NCI-H1694 (cell line): ENCODE results near the gene DEDD.
A peak's percentile ranks its signal among the peaks of the same experiment; 100 is the strongest.

Source experiments
- DNase-seq: peaks from one replicate; lab custom pipeline; 2025; lab: John Stamatoyannopoulos, UW

Gene DEDD, protein sequence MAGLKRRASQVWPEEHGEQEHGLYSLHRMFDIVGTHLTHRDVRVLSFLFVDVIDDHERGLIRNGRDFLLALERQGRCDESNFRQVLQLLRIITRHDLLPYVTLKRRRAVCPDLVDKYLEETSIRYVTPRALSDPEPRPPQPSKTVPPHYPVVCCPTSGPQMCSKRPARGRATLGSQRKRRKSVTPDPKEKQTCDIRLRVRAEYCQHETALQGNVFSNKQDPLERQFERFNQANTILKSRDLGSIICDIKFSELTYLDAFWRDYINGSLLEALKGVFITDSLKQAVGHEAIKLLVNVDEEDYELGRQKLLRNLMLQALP

GRCh38 chr1:161132410-161133219 lies at the start of gene DEDD:
DEDD (minus strand) TSS chr1:161132667; CDS start chr1:161124462, 8,205 bp downstream.
- peak; percentile 98 for DNase-seq

DNA sequence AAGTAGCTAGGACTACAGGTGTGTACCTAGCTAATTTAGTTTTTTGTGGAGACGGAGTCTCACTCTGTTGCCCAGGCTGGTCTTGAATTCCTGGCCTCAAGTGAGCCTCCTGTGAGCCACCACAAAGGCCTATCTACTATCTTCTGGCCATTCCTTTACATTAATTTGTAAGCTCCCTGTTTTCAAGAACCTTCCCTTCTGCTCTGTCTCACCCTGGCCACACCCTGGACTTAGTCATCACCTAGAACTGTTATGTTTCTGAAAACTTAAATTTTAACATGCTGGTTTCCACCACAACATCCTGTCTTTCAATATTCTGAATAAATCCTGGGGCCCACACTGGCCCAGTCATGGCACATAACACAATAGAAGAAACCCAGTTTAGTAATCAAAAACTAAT lies 49.7 kb upstream of the DEDD start:
- DNase-seq = no peak

- DNase-seq = no peak
These were observed 48.2 kb upstream of the DEDD start for GRCh38 chr1:161180639-161181038.

GRCh38 chr1:161179698-161180097 lies 47.2 kb upstream of the DEDD start:
- DNase-seq = no peak

GRCh38 chr1:161177936-161178244 lies 45.4 kb upstream of the DEDD start:
- DNase-seq = no peak

GRCh38 chr1:161177112-161177935 lies 44.9 kb upstream of the DEDD start, which contains the start of gene B4GALT3:
B4GALT3 (minus strand) TSS chr1:161177507; CDS start chr1:161176060, 1,447 bp downstream.
- peak; percentile 55 for DNase-seq

- no peak for DNase-seq
These were observed 44.1 kb upstream of the DEDD start for GRCh38 chr1:161176468-161177111.

DNA sequence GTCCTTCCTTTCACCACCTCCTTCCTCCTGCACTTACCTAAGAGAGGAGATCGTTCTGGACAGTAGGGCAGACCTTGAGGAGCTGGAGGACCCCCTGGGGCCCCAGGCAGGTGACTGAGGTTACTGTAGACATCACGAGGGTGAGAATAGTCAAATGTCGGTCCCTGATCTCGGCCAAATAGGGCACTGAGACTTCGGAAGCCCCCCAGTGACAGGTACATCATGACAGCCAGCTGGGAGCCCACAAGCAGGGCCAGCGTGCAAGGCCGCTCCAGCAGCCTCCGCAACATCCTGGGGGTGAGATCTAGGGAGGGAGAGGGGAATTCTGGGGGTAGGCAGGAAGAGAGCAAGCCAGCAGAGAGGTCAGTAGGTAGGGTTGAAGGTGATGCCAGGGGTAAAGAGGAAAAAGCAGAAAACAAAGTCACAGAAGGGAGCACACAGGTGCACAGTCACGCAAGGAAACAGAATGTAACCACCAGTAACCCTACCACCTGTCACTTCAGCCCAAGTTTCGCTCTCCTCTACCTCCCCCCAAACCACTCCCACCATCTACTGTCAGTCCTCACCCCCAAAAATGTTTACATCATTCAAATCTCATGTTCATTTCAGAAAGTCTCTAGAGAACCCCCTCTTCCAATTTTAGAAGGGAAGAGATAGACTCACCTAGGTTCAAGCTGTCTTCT lies 43.4 kb upstream of the DEDD start:
- DNase-seq = no peak

DNA sequence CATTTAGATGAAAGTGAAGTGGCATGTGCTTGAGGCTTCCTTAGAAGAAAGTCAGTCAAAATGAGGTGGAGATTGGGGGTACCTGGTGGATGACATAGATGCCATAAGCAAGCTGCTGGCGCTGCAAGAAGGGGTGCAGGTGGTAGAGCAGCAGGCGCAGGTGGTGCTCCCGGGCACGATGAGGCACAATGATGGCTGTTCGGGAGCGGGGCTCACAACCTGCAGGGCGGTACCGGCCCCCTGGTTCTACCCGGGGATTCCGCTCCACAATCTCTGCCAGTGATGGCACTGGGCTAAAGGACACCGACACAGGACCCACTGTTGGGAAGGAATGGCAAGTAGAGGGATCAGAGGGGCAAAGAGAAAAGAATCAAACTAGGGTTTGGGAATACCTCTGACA lies 42.4 kb upstream of the DEDD start:
- no peak for DNase-seq

GRCh38 chr1:161173711-161174110 lies 41.2 kb upstream of the DEDD start:
- DNase-seq = no peak

- DNase-seq = no peak
These were observed 40.4 kb upstream of the DEDD start for GRCh38 chr1:161172776-161173376.

GRCh38 chr1:161172349-161172748 lies 39.9 kb upstream of the DEDD start:
- no peak for DNase-seq

- no peak for DNase-seq
These were observed 39.2 kb upstream of the DEDD start for GRCh38 chr1:161171696-161172095.

DNA sequence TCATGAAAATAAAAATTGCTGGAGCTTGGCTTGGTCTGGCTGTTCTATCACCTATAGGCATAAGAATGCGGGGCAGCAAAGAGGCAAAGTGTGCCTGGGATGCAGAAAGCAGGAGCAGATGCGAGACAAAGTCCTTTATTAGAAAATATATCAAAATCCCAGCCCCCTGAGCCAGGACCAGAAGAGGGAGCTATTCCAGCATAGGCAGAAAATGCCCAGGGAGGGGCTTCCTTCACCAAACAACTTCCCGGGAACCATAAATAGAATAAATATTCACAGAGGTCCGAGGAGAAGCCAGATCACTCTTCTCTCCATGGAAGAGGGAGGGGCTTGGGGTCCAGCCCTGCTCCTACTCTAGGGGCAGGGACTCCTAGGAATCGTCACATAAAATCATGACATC lies 38.7 kb upstream of the DEDD start:
- no peak for DNase-seq

GRCh38 chr1:161168906-161169305 lies 36.4 kb upstream of the DEDD start:
- no peak for DNase-seq

DNA sequence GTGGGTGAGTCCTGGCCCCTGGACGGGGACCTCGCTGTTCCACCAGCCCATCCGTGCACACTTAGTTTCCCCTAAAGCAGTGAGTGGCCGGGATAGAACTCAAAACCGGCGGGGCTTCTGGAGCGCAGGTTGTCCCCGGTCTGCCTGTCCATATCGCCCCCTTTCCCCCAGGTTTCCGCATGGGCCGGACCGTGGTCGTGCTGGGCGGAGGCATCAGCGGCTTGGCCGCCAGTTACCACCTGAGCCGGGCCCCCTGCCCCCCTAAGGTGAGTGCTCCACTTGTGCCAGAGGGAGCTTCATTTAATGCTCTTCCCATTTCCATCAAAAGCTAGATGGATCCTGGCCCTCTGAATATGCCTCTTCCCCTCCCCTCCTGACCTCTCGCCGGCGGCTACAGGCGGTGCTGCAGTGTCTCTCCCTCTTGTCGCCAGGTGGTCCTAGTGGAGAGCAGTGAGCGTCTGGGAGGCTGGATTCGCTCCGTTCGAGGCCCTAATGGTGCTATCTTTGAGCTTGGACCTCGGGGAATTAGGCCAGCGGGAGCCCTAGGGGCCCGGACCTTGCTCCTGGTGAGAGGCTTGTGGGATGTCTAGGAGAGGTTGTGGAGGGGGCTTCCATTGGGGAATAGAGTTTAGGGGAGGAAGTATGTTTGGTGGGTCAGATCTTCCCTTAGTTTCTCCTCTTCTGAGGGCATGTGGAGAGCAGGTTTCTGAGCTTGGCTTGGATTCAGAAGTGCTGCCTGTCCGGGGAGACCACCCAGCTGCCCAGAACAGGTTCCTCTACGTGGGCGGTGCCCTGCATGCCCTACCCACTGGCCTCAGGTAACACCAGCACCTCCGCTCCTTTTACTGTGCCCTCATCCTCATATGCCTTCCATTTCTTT lies 34.4 kb upstream of the DEDD start:
- DNase-seq = no peak

DNA sequence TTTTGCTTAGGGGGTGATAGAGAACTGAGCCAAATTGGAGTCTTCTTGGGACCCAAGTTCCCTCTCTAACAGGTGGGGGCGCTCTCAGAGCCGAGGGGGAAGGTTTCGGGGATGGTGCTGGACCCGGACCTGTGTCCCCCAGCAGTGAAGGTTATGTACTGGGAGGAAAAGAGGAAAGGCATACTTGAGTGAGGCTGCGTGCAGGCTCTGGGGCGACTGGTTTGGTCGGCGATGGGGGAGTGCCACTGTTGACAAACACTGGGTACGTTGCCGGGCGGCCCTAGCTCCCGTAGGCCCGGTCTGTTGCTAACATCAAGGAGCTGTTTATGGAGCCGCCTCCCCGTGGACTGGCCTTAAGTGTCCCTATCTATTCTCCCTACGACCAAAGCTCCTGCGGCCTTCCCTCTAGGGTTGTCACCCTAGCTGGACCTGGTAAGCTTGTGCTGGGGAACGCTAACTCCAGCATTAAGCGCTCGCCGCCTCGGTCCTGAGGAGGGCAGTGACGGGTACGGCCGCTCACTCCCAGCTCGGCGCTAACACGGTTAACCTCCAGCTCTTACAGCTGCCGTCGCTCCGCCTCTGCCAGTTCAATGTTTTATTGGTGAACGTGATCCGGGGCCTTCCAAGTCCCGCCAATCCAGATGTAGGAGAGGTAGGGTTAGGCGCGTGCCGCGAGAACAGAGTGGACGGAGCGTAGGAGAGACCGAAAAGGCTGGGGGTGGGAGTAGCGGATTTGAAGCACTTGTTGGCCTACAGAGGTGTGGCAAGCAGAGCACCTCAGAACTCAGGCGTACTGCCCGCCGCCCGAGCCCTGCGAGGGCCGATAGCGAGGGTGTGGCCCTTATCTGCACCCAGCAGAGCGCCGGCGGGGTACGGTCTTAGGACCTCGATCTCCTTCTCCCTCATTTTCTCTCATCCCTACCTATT lies 33.5 kb upstream of the DEDD start, which contains the start of gene PPOX:
TSS of gene PPOX (plus strand) at position 685 of the 927 bp plus-strand sequence. CDS start 422 bp downstream, outside the sequence.
- DNase-seq = peak; percentile 99

- no peak for DNase-seq
These were observed 32.6 kb upstream of the DEDD start for GRCh38 chr1:161164901-161165610.
